Mesenteric fat pad (tissue), 1 donor: ENCODE measurements around the gene MAP3K10. TPM values are rescaled to one million over a fixed set of nuclear protein-coding genes. Genes with fewer than 3 reads are reported as not detected.

Experiments used
- DNase-seq: peaks from one replicate; pipeline ENCODE4 v3.0.0-alpha.2; 2020; ENCODE audit warnings: low spot score
- total RNA-seq: library from RNA; stranded (reverse); fragmentation: NEBNext Ultra II Directional; extraction: Animal tissue kit (Norgen Biotek cat#: 25700); gene quantifications from one replicate; pipeline ENCODE4 v1.2.1, GENCODE V29; 2021
- donor health status: DM: yes; HTN: yes; CAD: no.

The MAP3K10 gene
- total RNA-seq, 1 donor from 2014 or later: 18.0 TPM

- DNase-seq: no peak
These were observed 56.6 kb downstream of the MAP3K10 start for GRCh38 chr19:40247735-40248262.

GRCh38 chr19:40249201-40249600 lies 58.0 kb downstream of the MAP3K10 start:
- no peak for DNase-seq

GRCh38 chr19:40249781-40250180 lies 58.6 kb downstream of the MAP3K10 start:
- no peak for DNase-seq

- DNase-seq: no peak
These were observed 60.0 kb downstream of the MAP3K10 start for GRCh38 chr19:40251244-40251643.

- DNase-seq: no peak
These were observed 60.8 kb downstream of the MAP3K10 start for GRCh38 chr19:40251991-40252390.

GRCh38 chr19:40252395-40252794 lies 61.2 kb downstream of the MAP3K10 start:
- DNase-seq: no peak

GRCh38 chr19:40253611-40254092 lies 62.4 kb downstream of the MAP3K10 start:
- DNase-seq: no peak

GRCh38 chr19:40254714-40255418 lies 63.6 kb downstream of the MAP3K10 start:
- DNase-seq: no peak

GRCh38 chr19:40255619-40256166 lies 64.5 kb downstream of the MAP3K10 start:
- no peak for DNase-seq

GRCh38 chr19:40256512-40256911 lies 65.3 kb downstream of the MAP3K10 start:
- no peak for DNase-seq

- no peak for DNase-seq
These were observed 65.9 kb downstream of the MAP3K10 start for GRCh38 chr19:40257096-40257517.

- no peak for DNase-seq
These were observed 70.4 kb downstream of the MAP3K10 start for GRCh38 chr19:40261631-40262030.

GRCh38 chr19:40262422-40262821 lies 71.2 kb downstream of the MAP3K10 start:
- no peak for DNase-seq

GRCh38 chr19:40263440-40264313 lies 72.5 kb downstream of the MAP3K10 start:
- DNase-seq: no peak

- no peak for DNase-seq
These were observed 73.3 kb downstream of the MAP3K10 start for GRCh38 chr19:40264314-40265054.

Other genes starting within 250 kb of the MAP3K10 start
- 85.5 TPM for gene PSMC4, start 220.3 kb upstream of the MAP3K10 start, total RNA-seq
- gene ZNF546, start 194.4 kb upstream of the MAP3K10 start, total RNA-seq: 3.9 TPM
- 11.4 TPM for gene ZNF780B, start 135.2 kb upstream of the MAP3K10 start, total RNA-seq
- 12.7 TPM for gene ZNF780A, start 100.5 kb upstream of the MAP3K10 start, total RNA-seq
- gene TTC9B, start 27.0 kb downstream of the MAP3K10 start, total RNA-seq: not detected
- 0.39 TPM for gene CCNP, start 35.3 kb downstream of the MAP3K10 start, total RNA-seq
- gene AKT2, start 93.9 kb downstream of the MAP3K10 start, total RNA-seq: 189 TPM
- gene C19orf47, start 157.0 kb downstream of the MAP3K10 start, total RNA-seq: 13.0 TPM
- gene PLD3, start 157.3 kb downstream of the MAP3K10 start, total RNA-seq: 275 TPM
- 0.29 TPM for gene HIPK4, start 198.8 kb downstream of the MAP3K10 start, total RNA-seq
- gene PRX, start 222.0 kb downstream of the MAP3K10 start, total RNA-seq: 2.3 TPM
- 20.2 TPM for gene SERTAD1, start 234.6 kb downstream of the MAP3K10 start, total RNA-seq